Embryonic facial prominence (tissue), 1 donor: ENCODE results near the gene SLC12A6.

ENCODE experiments used
- DNase-seq: peaks from one replicate; pipeline ENCODE4 v3.0.0-alpha.2; 2016; ENCODE audit errors: extremely low spot score

The SLC12A6 gene

DNA sequence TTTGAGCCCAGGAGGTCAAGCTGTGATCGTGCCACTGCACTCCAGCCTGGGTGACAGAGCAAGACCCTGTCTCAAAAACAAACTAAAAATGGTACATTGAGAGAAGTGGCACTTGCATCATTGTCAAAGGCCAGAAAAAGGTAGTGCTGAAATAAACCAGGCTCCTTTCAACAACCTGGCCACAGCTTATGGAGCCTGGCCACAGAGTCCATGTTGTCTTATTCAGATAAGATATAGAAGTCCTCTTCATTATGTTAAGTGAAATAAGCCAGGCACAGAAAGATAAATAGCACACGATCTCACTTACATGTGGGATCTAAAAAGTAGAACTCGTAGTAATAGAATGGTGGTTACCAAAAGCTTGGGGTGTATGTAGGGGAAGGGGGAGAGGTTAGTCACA lies 78.0 kb downstream of the SLC12A6 start:
- DNase-seq: no peak

DNA sequence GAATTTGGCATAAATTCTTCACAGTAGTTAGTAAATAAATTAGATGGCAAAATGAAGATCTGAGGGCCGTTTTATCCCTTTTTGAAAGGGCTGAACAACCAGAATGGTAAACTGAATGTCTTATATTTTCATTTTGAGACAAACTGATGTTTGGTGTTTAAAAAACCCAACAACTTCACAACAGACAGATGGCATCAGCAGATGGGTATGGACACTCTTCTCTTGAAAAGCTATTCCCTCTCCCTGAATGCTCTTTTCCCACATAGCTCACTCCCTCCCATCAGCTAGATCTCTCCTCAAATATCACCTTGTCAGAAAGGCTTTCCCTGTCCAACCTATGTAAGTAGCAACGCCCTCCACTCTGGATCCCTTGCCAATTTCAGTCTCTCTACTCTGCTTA lies 79.4 kb downstream of the SLC12A6 start:
- no peak for DNase-seq

DNA sequence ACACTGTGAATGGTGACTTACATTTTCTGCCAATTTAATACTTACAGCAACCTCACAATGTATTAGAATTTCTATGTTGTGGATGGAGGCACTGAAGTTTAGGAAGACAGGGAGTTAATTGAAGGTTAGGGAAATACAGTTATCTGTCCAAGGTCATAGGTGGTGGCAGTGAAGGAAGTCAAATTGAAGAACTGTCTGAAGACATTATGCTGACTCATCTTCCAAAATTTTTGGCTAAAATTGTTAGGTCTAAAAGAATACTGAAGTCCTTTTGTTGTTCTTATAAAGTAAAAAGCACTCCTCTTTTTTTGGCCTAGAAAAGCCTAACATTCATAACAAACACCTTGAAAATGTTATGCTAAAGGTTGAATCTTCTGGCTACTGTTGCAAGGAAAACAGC lies 85.0 kb downstream of the SLC12A6 start:
- DNase-seq: no peak

GRCh38 chr15:34248190-34248589 lies 89.4 kb downstream of the SLC12A6 start:
- DNase-seq: no peak

DNA sequence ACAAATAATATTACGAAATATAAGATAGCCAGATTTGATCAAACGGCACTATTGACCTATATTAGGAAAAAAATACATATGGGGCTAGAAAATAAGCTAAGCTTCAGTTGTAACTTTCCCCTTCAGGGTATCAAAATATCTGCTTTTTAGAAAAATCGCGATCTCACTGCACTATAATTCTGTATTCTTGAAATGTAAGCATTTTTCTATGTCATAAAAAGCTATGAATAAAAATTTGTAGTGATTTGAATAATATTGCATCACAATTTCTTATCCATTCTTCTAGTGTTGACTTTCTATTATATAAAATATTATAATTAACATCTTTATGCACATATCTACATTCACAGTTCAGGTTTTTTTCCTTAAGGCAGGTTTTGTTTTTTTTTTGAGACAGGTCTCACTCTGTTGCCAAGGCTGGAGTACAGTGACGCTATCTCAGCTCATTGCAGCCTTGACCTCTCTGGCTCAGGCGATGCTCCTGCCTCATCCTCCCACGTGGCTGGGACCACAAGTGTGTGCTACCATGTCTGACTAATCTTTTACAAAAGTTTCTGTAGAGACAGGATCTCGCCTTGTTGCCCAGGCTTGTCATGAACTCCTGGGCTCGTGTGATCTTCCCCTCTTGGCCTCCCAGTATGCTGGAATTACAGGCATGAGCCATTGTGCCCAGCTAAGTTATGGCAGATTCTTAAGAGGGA lies 91.2 kb downstream of the SLC12A6 start:
- no peak for DNase-seq

- no peak for DNase-seq
Observed at GRCh38 chr15:34243226-34243625, 94.4 kb downstream of the SLC12A6 start.

GRCh38 chr15:34242331-34242710 lies 95.3 kb downstream of the SLC12A6 start:
- DNase-seq: no peak

DNA sequence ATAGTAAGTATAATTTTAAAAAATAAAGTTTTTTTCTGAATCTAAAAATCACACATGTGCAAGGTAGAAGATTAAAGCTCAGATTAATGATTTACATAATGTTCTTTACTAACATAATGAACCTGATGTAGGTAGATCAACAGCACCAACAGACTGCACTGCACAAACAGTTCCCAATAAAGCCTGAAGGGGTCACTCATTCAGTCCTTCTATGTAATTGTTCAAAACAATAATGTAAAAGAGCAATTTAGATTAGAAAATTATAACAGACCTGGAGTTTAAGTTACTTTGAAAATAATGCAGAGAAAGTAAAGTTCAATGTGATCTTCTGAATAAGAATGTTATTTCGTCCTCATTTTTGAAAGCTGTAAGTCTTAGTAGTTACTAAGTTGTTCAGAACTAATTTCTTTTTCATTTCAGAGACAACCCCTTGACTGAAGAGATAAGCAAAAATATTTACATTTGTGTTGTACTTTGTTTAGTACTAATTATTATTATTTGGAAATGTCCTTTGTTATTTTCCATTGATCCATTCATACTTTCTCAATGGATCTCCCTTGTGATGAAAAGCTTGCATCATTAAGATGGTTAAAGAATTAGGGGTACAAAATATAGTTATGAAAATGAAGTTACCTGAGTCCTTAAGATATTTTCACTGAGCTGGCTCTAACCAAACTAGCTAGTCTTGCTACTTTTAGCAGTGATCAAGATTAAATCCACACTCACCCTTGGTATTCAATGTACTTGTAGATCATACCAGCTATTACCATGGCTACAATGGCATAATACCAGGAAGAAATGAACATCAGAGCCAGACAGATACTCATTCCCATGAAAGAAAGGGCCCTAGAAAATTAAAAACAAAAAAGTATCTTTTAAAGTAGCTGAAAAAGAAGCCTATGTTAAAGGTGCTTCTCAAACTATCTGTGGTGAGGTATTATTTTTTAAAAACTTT lies 95.9 kb downstream of the SLC12A6 start:
- no peak for DNase-seq

GRCh38 chr15:34240537-34240936 lies 97.0 kb downstream of the SLC12A6 start:
- DNase-seq: no peak

DNA sequence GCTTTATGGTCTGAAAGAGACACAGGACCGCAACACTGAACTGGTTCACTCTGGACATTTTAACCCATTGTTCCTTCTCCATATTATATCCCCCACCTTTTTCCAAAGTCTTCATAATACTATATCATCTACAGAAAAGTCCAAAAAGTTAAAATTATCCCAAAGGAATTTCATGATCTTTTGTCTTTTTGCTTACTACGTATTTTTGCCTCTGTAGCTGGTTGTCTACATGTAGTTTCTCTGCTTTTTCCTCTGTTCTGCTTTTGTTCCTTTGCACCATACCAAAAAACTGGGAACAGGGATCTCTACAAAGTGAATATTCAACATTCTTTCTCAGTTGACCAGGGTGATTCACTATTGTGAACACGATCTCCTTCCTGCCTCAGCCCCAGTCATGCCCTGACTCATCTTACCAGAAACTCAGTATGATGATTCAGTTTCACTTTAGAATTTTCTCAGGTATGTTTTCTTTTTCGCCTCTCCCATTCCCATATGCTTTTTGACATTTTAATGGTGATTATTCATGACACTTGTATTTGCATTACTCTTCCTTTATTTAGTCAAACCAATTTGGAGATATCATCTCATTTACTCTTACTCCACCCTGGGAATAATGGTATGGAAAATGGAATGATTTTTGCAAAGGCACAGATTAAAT lies 98.3 kb downstream of the SLC12A6 start:
- no peak for DNase-seq

GRCh38 chr15:34233614-34234013 lies 104.0 kb downstream of the SLC12A6 start:
- DNase-seq: no peak

DNA sequence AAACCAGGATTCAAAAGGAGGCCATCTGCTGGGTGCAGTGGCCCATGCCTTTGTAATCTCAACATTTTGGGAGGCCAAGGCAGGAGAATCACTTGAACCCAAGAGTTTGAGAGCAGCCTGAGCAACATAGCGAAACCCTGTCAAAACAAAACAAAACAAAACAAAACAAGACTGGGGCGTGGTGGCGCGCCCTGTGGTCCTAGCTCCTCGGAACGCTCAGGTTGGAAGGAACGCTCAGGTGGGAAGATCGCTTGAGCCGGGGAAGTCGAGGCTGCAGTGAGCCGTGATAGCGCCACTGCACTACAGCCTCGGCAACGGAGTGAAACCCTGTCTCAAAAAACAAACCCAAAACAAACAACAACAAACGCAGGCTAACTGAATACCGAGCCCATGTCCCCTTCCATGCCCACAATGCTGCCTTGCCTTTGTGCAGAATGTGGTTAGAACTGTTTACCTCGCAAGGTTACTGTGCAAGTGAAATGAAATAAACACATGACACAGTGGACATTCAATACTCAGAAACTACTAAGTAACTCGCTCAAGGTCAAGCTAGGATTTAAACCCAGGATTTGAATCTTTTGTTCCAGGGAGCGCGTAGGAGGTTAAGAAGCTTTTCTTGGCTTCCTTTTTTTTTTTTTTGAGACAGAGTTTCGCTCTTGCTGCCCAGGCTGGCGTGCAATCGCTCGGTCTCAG lies 113.5 kb downstream of the SLC12A6 start:
- no peak for DNase-seq

- no peak for DNase-seq
Observed at GRCh38 chr15:34217587-34218225, 119.9 kb downstream of the SLC12A6 start.

DNA sequence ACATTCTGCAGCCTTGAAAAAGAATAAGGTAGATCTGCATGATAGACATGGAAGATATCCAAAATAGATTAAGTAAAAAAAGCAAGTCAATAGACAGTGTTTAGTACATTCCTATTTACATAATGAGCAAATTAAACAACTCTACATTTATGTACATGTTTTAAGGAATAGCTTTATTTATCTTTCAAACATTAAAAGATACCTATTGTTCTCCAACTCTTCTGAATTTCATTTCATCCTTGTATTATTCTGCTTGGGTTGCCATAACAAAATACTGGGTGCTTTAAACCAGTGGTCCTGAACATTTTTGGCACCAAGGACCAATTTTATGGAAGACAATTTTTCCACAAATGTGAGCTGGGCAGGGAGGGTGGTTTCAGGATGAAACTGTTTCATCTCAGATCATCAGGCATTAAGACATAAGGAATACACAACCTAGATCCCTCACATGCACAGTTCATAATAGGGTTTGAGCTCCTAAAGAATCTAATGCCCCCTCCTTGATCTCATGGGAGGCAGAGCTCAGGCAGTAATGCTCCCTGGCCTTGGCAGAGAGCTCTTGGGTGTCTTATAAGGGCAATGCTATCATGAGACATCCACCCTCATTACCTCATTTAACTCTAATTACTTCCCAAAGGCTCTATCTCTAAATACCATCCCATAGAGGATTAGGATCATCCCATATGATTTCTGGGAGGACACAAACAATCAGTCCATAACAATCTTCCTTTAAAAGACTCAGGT lies 120.9 kb downstream of the SLC12A6 start:
- no peak for DNase-seq

GRCh38 chr15:34214135-34214534 lies 123.4 kb downstream of the SLC12A6 start:
- DNase-seq: no peak

- DNase-seq: no peak
Observed at GRCh38 chr15:34213690-34214089, 123.9 kb downstream of the SLC12A6 start.

DNA sequence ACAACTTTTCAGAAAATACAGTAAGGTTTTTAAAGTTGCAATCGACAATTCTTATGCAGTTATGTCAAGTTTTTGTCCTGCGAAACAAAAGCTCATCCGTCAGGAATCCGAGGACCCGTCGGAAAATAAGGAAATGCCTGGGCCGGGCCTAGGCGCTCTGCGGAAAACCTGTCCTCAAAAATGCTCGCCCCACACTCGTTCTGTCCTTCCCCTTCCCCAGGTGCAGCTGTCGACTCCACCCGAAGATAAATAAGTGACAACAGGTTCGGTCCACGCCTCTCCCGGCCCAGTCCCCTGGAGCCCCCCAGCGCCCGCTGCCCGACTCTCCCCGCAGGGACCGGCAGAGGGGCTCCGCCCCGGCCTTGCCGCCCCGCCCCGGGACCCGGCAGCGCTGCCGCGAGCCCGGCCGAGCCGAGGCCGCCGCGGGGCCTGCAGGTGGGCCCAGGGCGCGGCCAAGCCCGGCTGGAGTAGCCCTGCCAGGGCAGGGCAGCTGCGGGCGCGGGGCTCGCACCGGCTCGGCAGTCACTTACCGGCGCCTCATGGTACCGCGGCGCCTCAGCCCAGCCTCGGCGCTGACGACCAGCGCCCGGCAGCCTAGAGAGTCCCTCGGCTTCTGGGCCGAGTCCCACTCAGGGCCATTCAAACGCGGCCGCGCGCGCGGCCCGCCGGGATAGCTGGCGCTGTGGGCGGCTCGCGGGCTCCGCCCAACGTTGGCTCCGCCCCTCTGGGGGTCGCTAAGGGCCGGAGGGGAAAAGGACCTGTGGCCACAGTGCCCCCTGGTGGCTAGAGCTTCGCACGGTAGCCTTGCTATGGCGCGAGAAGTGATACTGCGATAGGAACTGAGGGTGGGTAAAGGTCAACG lies 127.9 kb downstream of the SLC12A6 start, which contains the start of gene KATNBL1:
Gene KATNBL1 (minus strand): TSS at position 676 of the 862 bp plus-strand sequence. CDS start 46,420 bp downstream, outside the sequence.
- peak; percentile 78 for DNase-seq

GRCh38 chr15:34206011-34206410 lies 131.6 kb downstream of the SLC12A6 start:
- no peak for DNase-seq

GRCh38 chr15:34203936-34204335 lies 133.6 kb downstream of the SLC12A6 start:
- no peak for DNase-seq

- DNase-seq: no peak
Observed at GRCh38 chr15:34203305-34203704, 134.3 kb downstream of the SLC12A6 start.
